HG02870 (cell line): ENCODE data around the gene C20orf144.
A peak's percentile ranks its signal among the peaks of the same experiment; 100 is the strongest.
"Not testable (repeated sequence)": the region's sequence is repeated elsewhere in the genome, so short reads cannot be mapped to it uniquely, and the experiment has no call there.

ENCODE experiments used
- ATAC-seq: cut with Tn5 transposase; IDR thresholded peaks from one replicate; pipeline ENCODE4 v1.9.1; 2021; ENCODE audit warnings: mild to moderate bottlenecking, moderate library complexity; ENCODE audit not compliant: unreplicated experiment

The C20orf144 gene

DNA sequence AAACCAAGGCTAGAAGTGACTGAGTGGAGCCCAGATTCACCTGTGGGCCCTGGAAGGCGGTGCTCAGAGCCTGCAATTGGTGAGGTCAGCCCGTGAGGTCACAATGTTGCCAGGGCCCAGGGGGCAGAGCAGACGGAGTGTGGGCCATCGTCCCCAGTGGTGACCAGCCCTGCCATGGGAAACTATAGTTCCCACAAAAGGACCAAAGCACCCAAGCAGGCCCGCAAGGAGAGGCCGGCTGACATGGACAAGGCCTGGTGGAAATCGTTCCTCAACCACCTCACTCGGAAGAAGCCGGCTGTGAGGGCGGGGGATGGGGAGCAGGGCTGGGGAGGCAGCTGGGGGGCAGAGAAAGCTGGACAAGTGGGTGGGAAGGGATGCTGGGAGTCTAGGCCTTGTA, at the start of gene C20orf144:
Gene C20orf144 (plus strand): TSS at position 156 of the 400 bp plus-strand sequence. CDS start 19 bp downstream, at position 175.
- no peak for ATAC-seq

DNA sequence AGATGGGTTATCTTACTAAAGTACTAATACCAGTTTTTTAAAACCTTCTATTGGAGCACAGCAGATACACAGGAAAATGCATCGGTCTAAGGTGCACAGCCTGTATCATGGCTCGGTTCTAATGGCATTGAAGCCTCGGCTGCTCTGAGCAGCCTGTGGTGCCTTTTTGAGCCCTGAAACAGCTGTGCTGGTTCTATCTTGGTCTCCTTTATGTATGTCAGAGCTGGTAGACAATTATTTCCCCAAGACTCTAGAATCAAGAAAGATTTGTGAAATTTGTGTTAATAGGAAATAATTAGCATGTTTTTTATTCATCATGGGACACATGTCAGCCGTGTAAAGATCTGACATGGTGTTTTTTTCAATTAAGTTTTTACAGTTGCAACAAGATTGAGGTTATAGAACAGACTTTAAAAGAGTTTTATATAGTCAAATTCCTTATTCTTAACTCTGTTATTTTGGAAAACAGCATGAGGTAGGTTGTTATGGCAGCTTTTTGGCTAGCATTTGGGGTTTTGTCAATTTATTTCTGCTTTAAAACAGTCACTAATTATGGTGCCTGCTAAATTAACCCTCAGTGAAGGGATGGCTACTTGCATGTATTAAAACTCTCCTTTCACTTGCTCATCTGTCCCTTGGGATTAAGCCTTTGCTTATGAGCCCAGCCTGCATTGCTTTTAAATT, 40.3 kb upstream of the C20orf144 start:
- ATAC-seq: no peak

DNA sequence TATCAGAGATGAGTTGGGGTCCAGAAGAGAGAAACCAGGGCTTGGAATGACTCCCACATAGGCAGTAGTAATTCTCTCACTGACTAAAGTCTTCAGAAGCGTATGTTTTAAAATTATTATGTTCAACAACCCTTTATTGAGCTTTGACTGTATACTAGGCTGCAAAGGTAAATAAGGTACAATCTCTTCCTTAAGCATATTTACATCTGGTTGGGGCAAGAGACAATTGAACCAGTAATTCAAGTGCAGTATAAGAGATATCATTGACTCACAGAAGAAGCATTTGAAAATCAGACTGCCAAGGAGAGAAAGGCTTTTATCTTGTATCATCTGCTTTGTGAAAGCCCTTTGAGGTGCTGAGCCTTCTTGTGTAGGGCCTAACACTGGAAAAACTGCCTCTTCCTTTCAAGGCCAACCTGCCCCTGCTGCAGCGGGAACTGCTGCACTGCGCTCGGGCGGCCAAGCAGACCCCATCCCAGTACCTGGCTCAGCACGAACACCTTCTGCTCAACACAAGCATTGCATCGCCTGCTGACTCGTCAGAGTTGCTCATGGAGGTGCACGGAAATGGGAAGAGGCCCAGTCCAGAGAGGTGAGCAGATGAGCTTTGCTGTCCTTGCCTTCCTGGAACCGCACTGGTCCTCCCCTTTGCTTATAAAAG, 39.3 kb upstream of the C20orf144 start:
- ATAC-seq: no peak

DNA sequence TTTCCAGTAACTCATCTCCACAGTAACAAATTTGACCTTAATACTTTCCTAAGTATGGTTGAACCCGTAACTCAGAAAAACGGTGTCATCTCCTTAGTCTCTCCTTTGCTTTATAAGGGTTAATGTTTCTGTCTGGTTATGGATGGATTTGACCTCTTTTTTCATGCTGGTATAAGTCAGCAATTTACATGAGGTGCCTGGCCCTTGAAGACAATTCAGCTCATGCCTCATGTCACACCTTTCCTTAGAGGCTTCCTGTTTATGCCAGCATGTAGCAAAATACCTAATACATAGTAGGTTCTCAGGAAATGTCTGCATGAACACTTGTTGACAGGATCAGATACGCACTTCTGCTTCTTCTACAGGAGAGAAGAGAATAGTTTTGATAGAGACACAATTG, 37.7 kb upstream of the C20orf144 start:
- ATAC-seq: no peak

DNA sequence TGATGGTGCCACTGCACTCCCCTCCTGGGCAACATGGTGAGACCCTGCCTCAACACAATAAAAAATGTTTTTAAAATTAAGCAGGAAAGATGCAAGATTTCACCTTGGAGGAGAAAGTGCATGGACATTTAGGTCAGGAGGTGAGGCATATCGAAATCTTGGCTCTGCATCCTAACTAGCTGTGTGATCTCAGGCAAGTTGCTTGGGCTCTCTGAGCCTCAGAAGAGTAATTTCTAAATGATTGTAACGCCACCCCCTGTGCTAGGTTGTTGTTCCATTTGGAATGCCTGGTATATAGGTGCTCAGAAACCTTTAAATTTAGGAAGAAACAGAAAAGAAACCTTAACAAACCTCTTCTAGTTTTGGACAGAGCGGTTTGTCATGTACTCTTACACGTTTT, 35.9 kb upstream of the C20orf144 start:
- no peak for ATAC-seq

DNA sequence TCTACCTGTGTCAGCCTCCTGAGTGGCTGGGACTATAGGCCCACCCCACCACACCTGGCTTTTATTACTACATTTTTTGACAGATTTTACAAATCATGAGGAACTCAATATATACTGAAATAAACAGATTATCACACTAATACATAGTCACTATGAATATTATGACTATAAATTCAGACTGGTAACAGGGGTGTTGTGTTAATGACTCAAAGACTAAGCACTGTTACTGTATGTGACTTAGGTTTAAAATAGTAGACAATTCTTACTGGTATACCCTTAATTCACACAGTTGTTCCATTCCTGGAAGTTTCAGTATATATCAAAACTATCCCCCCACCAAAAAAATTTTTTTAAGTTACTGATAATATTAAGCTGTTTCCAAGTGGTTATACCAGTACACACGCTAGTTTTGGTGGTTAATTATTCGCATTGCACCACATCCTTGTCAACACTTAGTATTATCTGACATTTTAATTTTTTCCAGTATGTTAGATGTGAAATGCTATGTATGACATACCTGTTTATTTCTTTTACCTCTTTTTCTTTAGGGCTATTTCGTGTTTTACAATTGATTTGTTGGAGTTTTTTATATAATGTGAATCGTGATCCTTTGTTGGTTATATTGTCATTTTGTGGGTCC, 34.4 kb upstream of the C20orf144 start:
- no peak for ATAC-seq

DNA sequence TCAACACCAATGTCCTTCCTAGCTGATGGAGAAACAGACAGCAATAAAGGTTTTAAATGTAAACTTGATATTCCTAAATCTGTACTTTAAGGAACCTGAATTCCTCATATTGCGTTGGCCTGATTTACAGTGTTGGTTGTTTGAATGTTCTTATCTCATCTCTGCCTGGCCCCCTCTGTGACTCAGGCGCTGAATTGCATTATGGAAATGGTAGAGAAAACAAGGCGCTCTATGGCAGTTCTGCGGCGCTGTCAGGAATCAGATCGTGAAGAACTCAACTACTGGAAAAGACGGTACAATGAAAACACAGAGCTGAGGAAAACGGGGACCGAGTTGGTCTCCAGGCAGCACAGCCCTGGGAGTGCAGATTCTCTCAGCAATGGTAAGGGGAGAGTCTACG, 32.6 kb upstream of the C20orf144 start:
- ATAC-seq: no peak

DNA sequence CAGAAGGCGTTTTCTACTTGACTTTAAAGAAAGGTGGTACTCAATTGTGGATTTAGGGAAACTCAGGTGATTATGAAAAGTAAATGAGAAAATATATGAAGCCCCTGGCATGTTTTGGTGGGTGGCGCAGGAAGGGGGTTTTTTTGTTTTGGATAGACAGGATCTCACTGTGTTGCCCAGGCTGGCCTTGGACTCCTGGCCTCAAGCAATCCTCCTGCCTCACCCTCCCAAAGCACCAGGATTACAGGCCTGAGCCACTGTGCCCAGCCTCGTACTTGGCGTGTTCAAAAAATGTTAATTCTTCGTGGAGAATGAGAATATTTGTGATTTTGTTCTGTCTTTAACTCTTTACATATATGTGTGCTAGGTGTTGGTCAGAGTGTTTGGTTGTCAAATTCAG, 32.1 kb upstream of the C20orf144 start:
- no peak for ATAC-seq

DNA sequence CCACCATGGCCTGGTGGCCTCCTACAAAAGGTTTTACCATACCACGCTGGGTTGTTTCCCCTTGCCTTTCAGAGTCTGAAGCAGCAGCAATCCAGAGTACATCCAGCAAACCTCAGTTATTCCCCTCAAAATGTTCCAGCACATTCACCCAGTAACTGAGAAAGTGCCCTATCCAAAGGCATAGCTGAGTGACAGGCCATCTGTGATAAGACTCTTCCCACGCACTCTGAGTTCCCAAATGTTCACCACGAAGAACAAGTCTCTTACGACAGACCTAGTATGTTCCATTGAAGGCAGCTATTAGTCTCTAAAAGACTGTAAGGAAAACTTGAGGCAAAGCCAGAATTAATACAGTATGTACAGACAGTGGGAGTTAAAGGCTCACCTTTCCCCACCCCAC, 31.6 kb upstream of the C20orf144 start:
- no peak for ATAC-seq

DNA sequence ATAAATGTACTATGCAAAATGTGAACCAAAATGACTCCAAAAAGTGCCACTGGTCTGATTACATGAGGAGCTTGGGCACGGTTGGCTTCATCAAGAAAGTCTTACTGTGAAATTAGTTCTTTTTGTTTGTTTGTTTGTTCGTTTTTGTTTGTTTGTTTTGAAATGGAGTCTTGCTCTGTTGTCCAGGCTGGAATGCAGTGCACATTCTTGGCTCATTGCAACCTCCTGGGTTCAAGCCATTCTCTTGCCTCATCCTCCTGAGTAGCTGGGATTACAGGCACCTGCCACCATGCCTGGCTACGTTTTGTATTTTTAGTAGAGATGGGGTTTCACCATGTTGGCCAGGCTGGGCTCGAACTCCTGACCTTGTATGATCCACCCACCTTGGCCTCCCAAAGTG, 30.2 kb upstream of the C20orf144 start:
- not testable (repeated sequence) for ATAC-seq

DNA sequence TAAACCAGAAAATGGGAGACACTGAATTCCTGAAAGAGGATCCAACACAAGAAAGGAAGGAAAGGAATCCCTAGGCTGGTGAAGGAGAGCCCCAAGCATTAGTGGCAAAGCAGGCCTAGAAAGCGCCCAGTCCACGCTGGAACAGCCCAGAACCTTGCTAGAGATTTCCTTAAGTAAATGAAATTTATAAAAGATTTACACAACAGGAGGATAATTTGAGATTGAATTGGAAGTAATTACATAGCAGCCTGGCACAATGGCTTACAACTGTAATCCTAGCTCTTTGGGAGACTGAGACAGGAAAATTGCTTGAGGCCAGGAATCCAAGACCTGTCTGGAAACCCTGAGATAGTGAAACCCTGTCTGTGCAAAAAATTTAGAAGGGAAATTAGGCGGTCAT, 26.8 kb upstream of the C20orf144 start:
- no peak for ATAC-seq

DNA sequence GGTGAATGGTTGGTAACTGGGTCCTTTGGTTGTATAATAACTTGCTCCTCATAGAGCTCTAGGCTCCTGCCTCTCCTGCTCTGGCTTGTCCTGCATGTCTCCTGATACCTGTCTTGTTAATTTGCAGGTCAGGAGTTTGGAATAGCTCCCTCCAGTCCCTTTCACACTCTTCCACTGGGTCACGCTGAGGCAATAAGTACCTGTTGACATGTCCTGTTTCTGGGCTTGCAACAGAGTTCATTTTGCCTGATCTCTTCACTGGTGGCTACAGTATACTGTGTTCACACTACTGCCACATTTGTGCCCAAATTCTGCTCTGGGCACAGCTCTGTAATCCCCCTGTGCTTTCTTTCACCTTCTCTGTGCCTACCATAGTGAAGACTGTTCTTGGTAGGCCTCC, 25.4 kb upstream of the C20orf144 start:
- no peak for ATAC-seq

DNA sequence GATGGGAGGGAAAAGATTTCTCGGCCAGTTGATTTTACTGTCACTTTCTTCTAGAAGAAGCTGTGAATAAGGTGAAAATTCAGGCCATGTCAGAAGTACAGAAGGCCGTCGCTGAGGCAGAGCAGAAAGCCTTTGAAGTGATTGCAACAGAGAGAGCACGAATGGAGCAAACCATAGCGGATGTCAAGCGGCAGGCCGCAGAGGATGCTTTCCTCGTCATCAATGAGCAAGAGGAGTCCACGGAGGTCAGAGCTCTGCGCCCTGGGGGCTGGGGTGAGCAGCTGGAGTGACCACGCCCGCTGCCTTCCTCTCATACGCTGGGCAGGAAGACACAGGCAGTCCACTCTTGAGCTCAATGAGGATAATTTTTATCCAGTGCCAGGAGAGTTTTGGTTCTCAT, 21.8 kb upstream of the C20orf144 start:
- no peak for ATAC-seq

DNA sequence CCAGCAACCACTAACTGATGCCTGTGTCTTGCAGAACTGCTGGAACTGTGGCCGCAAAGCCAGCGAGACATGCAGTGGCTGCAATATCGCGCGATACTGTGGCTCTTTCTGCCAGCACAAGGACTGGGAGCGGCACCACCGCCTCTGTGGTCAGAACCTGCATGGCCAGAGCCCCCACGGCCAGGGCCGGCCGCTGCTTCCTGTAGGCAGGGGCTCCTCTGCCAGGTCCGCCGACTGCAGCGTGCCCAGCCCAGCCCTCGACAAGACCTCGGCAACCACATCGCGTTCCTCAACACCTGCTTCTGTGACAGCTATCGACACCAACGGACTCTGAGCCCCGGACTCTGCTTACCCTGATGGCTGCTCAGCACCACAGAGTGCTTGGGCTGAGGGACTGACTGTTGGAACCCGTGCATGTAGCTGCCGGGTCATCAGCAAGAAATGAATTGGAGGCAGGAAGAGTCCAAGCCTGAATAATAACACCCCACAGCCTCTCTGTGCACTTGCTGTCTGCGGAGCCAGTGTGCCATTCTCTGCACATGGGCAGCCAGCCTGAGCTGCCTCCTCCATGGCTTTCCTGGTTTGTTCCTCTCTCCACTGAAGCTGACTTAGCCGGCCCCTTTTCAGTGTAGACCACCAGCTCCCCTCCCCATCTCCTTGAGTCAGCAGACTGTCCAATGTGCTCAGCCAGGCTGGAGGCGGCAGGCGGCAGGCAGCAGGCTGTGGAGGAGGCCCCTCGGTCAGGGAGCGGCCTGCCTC, 17.6 kb upstream of the C20orf144 start:
- ATAC-seq: no peak

DNA sequence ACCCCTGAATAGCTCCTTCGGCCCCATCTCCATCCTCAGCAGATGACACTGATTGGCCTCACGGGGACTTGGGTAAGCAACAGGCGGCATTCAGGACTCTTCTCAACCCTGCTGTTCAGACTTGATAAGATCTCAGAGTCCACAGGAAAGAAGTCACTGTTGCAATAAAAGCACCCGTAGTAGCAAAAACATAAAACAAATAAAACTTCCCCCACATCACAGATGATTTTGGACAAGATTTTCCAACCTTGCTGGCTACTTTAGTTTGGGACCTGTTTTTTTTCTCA, 17.1 kb upstream of the C20orf144 start:
- no peak for ATAC-seq

DNA sequence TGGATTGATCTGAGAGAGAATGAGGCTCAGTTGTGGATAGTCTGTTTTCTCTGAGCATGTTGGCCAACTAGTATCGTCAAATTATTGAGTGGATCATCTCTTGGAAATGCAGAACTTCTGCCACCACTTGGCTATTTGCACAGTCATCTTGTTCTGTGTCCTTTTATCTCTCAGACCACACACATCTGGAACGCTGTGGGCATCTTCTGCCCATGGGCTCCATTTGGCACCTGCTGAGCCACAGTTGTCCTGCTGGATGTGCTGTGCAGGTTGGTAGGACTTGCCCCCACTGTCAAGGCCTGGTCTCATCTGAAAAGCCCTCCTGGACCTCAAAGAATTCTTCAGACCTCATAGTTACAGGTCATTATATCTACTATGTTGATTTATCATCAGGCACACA, 16.7 kb upstream of the C20orf144 start:
- no peak for ATAC-seq

DNA sequence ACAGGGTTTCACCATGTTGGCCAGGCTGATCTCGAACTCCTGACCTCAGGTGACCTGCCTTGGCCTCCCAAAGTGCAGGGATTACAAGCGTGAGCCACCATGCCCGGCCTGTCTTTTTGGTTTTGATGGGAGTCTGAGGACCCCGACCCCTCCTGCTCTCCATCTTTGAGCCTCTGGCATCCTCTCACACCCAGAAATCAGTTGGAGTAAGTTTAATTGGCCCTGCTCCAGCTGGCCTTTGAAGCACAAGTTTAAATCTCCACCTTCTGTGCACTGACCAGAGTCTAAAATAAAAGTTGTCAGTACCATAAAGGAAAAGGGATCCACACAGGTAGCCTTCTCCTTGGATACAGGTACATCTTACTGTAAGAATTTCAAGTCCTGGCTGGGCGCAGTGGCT, 15.9 kb upstream of the C20orf144 start:
- no peak for ATAC-seq

DNA sequence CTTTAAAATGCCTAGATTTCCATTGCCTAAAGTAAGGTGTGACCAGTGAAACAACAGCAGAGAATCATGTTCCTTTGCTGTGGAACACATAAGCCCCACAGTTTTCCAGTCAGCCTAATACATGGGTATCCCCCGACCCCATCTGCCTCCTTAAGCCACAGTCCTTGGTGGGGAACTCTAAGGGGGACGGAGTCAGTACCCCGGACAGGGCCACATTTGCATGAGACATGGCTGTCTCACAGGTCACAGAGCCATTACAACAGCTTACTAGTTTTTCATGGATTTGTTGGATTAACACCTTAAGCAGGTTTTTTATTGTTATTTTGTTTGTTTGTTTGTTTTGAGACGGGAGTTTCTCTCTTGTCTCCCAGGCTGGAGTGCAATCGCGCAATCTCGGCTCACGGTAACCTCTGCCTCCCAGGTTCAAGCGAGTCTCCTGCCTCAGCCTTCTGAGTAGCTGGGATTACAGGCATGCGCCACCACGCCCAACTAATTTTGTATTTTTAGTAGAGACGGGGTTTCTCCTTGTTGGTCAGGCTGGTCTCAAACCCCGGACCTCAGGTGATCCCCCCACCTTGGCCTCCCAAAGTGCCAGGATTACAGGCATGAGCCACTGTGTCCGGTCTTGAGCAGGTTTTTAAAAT, 15.0 kb upstream of the C20orf144 start:
- ATAC-seq: not testable (repeated sequence)

DNA sequence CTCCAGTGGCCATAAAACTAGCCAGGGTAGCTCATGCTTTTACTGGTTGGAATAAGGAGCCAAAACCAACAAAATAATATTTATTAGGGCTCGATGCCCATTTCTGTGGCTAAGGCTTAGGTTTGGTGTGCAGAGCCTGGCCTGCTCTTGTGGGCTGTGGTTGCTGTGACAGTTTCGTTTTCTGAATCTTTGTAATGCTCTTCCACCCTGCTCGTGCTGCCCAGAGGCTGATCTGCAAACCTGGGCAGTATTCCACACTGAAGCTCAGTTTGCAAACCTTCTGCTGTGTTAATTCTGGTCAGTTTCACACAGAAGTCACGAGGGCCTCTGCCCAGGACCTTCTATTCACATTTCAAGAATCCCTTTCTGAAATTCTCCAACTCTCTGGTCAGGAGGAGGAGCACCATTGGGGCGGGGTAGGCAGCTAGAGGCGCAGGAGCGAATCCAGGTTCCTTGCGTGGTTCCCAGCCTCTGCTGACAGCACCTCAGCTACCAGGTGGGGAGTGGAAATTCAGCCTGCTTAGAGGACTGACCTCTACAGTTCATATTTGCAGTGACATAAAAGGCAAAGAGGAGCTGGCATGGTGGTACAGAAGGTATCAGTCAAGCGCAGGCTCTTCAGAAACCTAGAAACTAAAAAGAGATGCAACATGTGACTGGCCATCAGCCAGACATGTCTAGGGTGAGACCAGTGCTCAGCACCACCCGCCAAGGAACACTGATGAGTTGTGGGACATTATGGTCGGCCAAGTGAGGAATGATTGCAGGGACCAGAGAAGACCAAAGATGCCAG, 14.3 kb upstream of the C20orf144 start:
- ATAC-seq: peak; percentile 56

DNA sequence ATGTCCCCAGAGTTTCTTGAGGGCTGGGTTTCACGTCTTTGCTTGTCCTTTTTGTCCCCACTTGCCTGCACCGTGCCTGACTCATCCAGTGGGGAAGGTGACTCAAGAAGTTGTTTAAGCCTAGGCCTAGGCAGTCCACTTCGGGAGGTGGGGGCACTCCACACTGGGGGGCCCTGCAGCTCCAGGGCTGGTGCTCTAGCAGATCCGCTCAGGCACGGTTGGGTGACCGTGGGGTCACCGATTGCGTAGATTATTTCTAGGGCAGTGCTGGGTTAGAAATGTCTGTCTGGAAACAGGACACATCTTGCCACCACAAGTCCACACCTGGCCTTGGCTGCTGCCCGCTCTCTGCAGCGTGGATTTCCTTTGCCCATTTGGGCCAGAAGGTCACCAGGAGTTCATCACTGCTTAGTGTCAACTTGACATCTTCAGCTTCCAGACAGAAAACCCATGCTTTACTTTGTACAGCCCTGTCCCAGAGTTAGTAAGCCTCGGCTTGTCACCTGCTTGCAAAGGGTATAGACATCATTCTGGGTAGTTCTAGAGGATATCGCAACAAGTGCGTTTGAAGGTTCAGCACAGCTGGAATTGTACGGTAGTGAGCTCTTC, 13.6 kb upstream of the C20orf144 start:
- no peak for ATAC-seq
